ENCODE results near the gene RABAC1.

DNA sequence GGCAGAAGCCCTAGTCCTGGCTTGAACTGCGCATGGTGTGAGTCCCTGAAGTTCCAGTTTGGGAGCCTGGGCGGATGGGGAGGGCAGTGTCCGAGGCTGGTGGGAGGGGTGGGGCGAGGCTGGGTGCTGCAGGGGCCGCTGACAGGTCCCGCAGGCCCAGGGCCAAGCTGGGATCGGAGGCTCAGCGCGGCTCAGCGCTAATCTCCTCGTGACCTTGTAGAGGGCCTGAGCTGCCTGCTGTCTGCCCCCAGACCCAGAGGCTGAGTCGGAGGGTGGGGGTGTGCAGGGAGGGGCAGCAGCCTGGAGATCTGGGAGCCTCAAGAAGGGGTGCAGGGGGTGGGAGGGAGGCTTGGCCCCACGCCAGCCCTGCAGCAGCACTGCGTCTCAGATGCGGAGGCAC, 31.9 kb upstream of the RABAC1 start:
- TF ChIP-seq POLR2AphosphoS5 (IDR thresholded peaks at IDR 0.05; ENCODE audit: low read depth, low read length) = no peak
- TF ChIP-seq TAF1 (IDR thresholded peaks at IDR 0.05; ENCODE audit: borderline replicate concordance, low read depth, low read length) = no peak
